Upper lobe of left lung (tissue), 4 donors: ENCODE measurements around the gene JARID2.

Experiments used
- EP300 ChIP-seq, 4 donors: sonication (generic); formaldehyde crosslinking; IDR thresholded peaks; one replicate each; pipeline ENCODE4 v1.5.1; 2017; ENCODE audit warnings: antibody characterized with exemption in 4 of 4, control low read depth in 2 of 4
- POLR2A ChIP-seq, 4 donors: fragments of 450-650 bp; IDR thresholded peaks; one replicate each; pipeline ENCODE4 v1.5.1; 2016 to 2017; ENCODE audit warnings: antibody characterized with exemption in 4 of 4, mild to moderate bottlenecking in 2 of 4
- POLR2AphosphoS5 ChIP-seq, 2 donors: sonication (generic); formaldehyde crosslinking; IDR thresholded peaks; one replicate each; pipeline ENCODE4 v1.5.1; 2017; ENCODE audit warnings: antibody characterized with exemption in 2 of 2
- TF ChIP-seq, protein P1 (sequence below), 6 experiments: fragments of 450-650 bp in 4 of 6; fragments of 200-600 bp in 2 of 6; sonication (generic) in 2 of 6; IDR thresholded peaks; one replicate each; pipeline ENCODE4 v1.5.1; 2016 to 2019; ENCODE audit warnings: antibody characterized with exemption in 6 of 6

DNA sequence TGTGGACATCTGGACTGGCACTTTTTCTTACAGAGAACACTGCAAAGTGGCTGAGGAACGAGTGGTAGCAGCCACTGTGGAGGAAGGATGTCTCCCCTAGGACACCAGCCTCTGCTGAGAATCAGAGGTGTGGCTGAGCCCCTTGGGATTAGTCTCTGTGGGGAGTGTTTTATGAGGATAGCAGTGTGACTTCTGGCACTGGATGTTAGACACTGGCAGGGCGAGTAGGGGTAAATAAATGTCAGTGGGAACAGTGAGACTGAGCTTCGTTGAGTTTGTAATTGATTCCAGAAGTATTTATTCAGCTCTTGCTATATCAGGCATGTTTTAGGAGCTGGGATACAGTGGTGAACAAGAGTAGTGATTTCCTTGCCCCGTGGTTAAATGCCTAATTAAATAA lies 124.0 kb downstream of the JARID2 start:
- TF ChIP-seq EP300 (IDR thresholded peaks at IDR 0.05) (no peak), POLR2AphosphoS5 (IDR thresholded peaks at IDR 0.05) (no peak), POLR2A (IDR thresholded peaks at IDR 0.05) (no peak)
- TF ChIP-seq, protein P1, sequence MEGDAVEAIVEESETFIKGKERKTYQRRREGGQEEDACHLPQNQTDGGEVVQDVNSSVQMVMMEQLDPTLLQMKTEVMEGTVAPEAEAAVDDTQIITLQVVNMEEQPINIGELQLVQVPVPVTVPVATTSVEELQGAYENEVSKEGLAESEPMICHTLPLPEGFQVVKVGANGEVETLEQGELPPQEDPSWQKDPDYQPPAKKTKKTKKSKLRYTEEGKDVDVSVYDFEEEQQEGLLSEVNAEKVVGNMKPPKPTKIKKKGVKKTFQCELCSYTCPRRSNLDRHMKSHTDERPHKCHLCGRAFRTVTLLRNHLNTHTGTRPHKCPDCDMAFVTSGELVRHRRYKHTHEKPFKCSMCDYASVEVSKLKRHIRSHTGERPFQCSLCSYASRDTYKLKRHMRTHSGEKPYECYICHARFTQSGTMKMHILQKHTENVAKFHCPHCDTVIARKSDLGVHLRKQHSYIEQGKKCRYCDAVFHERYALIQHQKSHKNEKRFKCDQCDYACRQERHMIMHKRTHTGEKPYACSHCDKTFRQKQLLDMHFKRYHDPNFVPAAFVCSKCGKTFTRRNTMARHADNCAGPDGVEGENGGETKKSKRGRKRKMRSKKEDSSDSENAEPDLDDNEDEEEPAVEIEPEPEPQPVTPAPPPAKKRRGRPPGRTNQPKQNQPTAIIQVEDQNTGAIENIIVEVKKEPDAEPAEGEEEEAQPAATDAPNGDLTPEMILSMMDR (IDR thresholded peaks at IDR 0.05), result no peak
